Measurements from ENCODE around the gene GPR158. TPM values are rescaled to one million over a fixed set of nuclear protein-coding genes. Genes with fewer than 3 reads are reported as not detected.
"Not testable (repeated sequence)": the region's sequence is repeated elsewhere in the genome, so short reads cannot be mapped to it uniquely, and the experiment has no call there.

The GPR158 gene
- total and polyA plus RNA-seq, 2 experiments from 2014 or later, result 0.18 to 0.61 TPM

GRCh38 chr10:25349520-25349919 lies 174.7 kb downstream of the GPR158 start:
- no peak overlapping the region for H3K27ac ChIP-seq

GRCh38 chr10:25356609-25357008 lies 181.8 kb downstream of the GPR158 start:
- Histone ChIP-seq H3K27me3 (no peaks in the 10 kb centered on the region), H3K4me1 (ENCODE audit: low read depth) (no peaks in the 10 kb centered on the region), H3K27ac (no peak overlapping the region), H3K36me3 (no peaks in the 10 kb centered on the region), H3K9me3 (ENCODE audit: low read depth) (no peaks in the 10 kb centered on the region), H3K4me3 (no peak overlapping the region)
- no peak for DNase-seq (ENCODE audit: low read depth in 1 of 2, low spot score in 1 of 2)
- TF ChIP-seq CTCF (IDR thresholded peaks at IDR 0.05; ENCODE audit: low read depth, low read length), result no peak

More at GRCh38 chr10:25349520-25349919, 174.7 kb downstream of the GPR158 start:
- Histone ChIP-seq H3K4me1 (ENCODE audit: low read depth) (no peaks in the 10 kb centered on the region), H3K27me3 (no peaks in the 10 kb centered on the region), H3K4me3 (no peak overlapping the region), H3K9me3 (ENCODE audit: low read depth) (no peaks in the 10 kb centered on the region), H3K36me3 (no peaks in the 10 kb centered on the region)
- TF ChIP-seq CTCF (IDR thresholded peaks at IDR 0.05; ENCODE audit: low read depth, low read length), result no peak
- no peak for DNase-seq (ENCODE audit: low read depth in 1 of 2, low spot score in 1 of 2)

- no peaks in the 10 kb centered on the region for H3K4me1 ChIP-seq (ENCODE audit: low read depth)
- no peak for DNase-seq (ENCODE audit: low read depth in 1 of 2, low spot score in 1 of 2)
- H3K36me3 ChIP-seq, result no peaks in the 10 kb centered on the region
- no peaks in the 10 kb centered on the region for H3K9me3 ChIP-seq (ENCODE audit: low read depth)
- H3K4me3 ChIP-seq, result no peak overlapping the region
- H3K27me3 ChIP-seq, result no peaks in the 10 kb centered on the region
- H3K27ac ChIP-seq, result no peak overlapping the region
- no peak for TF ChIP-seq CTCF (IDR thresholded peaks at IDR 0.05; ENCODE audit: low read depth, low read length)
Measured at GRCh38 chr10:25357269-25357668, 182.5 kb downstream of the GPR158 start.

- Histone ChIP-seq H3K4me1 (ENCODE audit: low read depth) (no peaks in the 10 kb centered on the region), H3K36me3 (no peaks in the 10 kb centered on the region), H3K27ac (no peak overlapping the region), H3K27me3 (no peaks in the 10 kb centered on the region), H3K9me3 (ENCODE audit: low read depth) (no peaks in the 10 kb centered on the region), H3K4me3 (no peak overlapping the region)
- DNase-seq (ENCODE audit: low read depth in 1 of 2, low spot score in 1 of 2), result peak in 1 of 2 donors; percentile 91
- TF ChIP-seq CTCF (IDR thresholded peaks at IDR 0.05; ENCODE audit: low read depth, low read length), result no peak
Measured at GRCh38 chr10:25382029-25382810, 207.4 kb downstream of the GPR158 start.

- H3K27ac ChIP-seq; H3K9me3 ChIP-seq (ENCODE audit: low read depth); H3K4me1 ChIP-seq (ENCODE audit: low read depth); DNase-seq (ENCODE audit: low read depth in 1 of 2, low spot score in 1 of 2); H3K27me3 ChIP-seq; H3K36me3 ChIP-seq; H3K4me3 ChIP-seq: not testable (repeated sequence)
Measured at GRCh38 chr10:25382901-25383300, 208.1 kb downstream of the GPR158 start.

- Histone ChIP-seq H3K4me3 (no peak overlapping the region), H3K9me3 (ENCODE audit: low read depth) (no peaks in the 10 kb centered on the region), H3K27me3 (no peaks in the 10 kb centered on the region), H3K4me1 (ENCODE audit: low read depth) (no peaks in the 10 kb centered on the region), H3K36me3 (no peaks in the 10 kb centered on the region), H3K27ac (no peak overlapping the region)
- TF ChIP-seq CTCF (IDR thresholded peaks at IDR 0.05; ENCODE audit: low read depth, low read length), result no peak
- no peak for DNase-seq (ENCODE audit: low read depth in 1 of 2, low spot score in 1 of 2)
Measured at GRCh38 chr10:25383686-25384085, 208.9 kb downstream of the GPR158 start.

Measured in cardiac muscle cell (in vitro differentiated cells and primary cell).